Measurements from ENCODE around the gene USP3. TPM values are rescaled to one million over a fixed set of nuclear protein-coding genes. Genes with fewer than 3 reads are reported as not detected.
A peak's percentile ranks its signal among the peaks of the same experiment; 100 is the strongest.
"Not testable (repeated sequence)": the region's sequence is repeated elsewhere in the genome, so short reads cannot be mapped to it uniquely, and the experiment has no call there.

The USP3 gene
- total RNA-seq, 2 donors from 2014 or later, result 20.1 to 27.4 TPM

- ATAC-seq, result no peak
- no peak for DNase-seq
- intact Hi-C loops (cut with DNase I), result no loop called here
These were observed 20.1 kb downstream of the USP3 start for GRCh38 chr15:63524316-63525015.

GRCh38 chr15:63526401-63526800 lies 22.0 kb downstream of the USP3 start:
- DNase-seq, result no peak
- intact Hi-C loops (cut with DNase I), result no loop called here
- no peak for ATAC-seq

DNA sequence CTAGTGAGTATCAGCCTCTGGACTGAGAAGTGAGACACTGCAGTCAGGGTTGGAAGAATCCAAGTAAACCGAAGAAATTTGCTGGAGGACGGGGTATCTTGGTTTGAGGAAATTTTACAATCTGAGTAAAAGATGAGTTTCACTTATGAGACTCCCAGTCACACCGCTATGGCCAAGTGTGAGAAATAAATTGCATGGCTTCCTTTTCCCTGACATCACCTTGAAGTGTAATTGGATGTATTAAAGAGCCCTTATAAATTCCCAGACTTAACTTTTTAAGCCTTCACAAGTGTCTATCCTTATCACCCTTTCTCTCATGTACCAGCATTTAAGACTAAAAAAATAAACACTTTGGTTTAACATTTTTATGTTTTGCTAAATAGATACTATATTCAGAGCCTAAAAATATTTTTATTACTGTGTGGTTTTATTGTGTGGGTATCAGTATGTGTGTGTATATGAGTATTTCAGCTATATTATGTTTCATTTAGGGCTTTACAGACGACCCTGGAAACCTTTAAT lies 23.8 kb downstream of the USP3 start:
- intact Hi-C loops (cut with DNase I), result no loop called here
- no peak for DNase-seq
- peak in 1 of 2 donors; percentile 18 for ATAC-seq

DNA sequence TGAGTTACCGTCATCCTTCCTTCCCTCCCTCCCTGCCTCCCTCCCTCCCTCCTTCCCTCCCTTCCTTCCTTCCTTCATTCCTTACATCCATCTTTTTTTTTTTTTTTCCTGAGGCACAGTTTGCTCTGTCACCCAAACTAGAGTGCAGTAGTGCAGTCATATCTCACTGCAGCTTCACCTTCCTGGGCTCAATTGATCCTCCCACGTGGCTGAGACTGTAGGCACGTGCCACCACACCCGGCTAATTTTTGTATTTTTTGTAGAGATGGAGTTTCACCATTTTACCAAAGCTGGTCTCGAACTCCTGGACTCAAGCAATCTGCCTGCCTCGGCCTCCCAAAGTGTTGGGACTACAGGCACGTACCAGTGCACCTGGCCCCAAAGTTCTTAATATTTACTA lies 25.8 kb downstream of the USP3 start:
- intact Hi-C loops (cut with DNase I), result no loop called here
- no peak for DNase-seq
- no peak for ATAC-seq

GRCh38 chr15:63530752-63531299 lies 26.4 kb downstream of the USP3 start:
- DNase-seq (no peak), ATAC-seq (no peak)
- intact Hi-C loops (cut with DNase I), result no loop called here

DNA sequence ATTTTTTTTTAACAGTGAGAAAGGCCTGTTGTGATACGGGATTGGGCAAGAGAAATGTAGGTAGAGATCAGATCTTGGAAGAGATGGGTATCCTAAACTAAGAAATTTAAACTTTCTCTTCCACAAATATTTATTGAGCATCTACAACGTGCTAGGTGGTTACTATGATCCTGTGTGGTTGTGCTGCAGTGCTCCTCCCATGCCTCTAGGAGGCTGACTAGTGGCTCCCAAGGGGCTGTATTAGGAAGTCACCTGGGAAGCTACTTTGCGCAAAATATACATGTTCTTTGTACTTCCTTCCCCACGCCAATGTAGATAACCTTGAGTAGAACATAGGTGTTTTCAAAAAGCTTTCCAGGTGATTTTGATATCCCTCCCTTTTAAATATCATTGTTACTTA lies 27.2 kb downstream of the USP3 start:
- intact Hi-C loops (cut with DNase I), result no loop called here
- no peak for DNase-seq
- ATAC-seq, result no peak

DNA sequence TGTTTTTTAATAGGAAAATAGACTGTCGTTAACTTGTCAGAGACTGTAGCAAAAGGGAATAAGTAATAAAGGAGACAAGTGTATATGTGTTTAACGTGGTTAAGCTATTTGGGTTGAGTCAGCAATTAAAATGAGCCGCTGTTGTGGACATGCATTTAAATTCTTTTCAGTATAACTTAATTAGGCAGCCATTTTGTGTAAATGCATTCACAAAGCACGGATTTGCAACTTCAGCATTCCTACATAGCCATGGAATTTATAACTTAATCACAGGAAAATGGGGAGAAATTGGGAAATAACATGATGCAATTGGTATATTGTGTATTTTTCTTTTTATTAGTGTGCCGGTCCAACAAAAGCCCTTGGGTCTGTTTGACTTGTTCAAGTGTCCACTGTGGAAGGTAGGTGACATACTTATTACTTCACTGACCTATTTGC lies 27.9 kb downstream of the USP3 start:
- DNase-seq (no peak), ATAC-seq (no peak)
- intact Hi-C loops (cut with DNase I), result no loop called here

GRCh38 chr15:63534888-63535287 lies 30.5 kb downstream of the USP3 start:
- ATAC-seq; DNase-seq; intact Hi-C loops (cut with DNase I): not testable (repeated sequence)

- ATAC-seq, result no peak
- intact Hi-C loops (cut with DNase I), result no loop called here
- DNase-seq, result no peak
These were observed 31.3 kb downstream of the USP3 start for GRCh38 chr15:63535689-63536088.

DNA sequence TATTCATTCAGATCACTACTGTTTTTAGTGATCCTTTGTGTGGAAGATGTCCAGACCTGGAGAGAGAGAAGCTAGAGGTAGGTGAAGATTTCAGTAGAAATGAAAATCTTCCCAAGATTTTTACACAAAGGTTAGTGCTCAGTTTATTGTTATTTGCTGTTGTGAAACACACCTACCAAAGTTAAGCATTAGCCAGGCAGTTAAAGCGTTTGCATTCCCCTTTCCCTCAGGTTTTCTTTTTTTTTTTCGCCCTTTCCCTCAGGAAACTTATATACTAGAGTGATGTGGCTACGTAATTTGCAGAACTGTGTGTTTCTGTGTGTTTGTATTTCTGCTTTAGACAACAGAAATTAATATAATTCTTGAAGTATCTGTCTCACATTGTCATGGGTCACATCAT lies 34.5 kb downstream of the USP3 start:
- ATAC-seq, result no peak

DNA sequence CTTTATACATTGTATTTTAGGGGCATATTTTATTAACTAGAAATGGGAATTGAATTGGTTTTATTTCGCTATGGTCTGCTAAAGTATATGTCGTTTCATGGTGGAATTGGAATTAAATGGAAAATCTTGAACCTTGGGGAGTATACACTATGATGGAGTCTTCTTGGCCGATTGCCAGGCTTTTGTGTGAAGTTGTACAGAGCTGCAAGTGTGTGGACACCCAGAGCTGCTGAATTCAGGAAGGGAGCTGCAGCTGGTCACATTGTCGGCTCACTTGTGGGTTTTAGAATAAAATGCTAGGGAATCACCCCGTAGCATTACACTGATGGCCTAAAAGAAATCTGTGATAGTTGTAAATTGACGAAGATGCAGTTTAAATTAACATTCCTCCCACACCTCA lies 35.1 kb downstream of the USP3 start:
- peak; percentile 37 for DNase-seq
- ATAC-seq, result no peak
- intact Hi-C loops (cut with DNase I), result no loop called here

More for the DNA sequence above, 34.5 kb downstream of the USP3 start:
- DNase-seq, result no peak
- intact Hi-C loops (cut with DNase I), result no loop called here

GRCh38 chr15:63539998-63540397 lies 35.6 kb downstream of the USP3 start:
- intact Hi-C loops (cut with DNase I), result no loop called here
- DNase-seq (no peak), ATAC-seq (no peak)

GRCh38 chr15:63540449-63540848 lies 36.1 kb downstream of the USP3 start:
- ATAC-seq, result no peak
- intact Hi-C loops (cut with DNase I), result no loop called here

DNA sequence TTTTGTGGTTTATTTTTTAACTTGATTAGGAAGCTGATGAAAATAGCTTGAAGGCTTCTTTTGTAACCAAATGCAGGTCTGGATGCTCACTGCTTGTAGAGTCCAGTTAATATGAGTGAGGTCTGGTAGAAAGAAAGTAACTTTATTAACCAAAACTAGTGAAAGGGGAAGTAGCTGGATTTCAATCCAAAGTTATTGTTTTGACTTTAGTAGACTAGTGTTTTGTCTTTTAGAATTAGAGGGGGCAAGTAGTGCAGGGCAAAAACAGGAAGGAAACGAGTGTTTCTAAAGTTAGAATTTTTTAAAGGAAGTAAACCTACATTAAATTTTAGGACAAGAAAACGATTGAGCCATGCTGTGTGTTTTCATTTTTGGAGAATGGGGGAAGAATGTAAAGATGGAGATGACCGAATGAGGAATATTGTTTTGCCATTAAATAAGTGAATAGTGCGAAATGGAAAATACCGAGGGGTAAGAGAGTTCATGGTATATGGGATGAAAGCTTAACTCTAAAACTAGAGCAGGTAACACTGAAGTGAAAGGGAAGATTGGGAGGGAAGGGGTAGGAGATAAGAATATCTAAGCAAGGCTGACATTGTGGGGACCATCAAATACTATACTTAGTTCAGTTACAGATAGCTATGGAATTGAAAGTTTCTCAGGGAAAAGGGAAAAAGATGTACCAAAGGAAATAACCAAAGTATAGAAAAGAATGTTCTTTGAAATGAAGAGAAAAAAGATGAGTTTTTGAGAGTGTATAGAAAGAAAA lies 40.0 kb downstream of the USP3 start:
- intact Hi-C loops (cut with DNase I), result no loop called here
- ATAC-seq, result no peak
- DNase-seq, result no peak

More at GRCh38 chr15:63540449-63540848, 36.1 kb downstream of the USP3 start:
- no peak for DNase-seq

- intact Hi-C loops (cut with DNase I), result no loop called here
- ATAC-seq, result no peak
- DNase-seq, result no peak
These were observed 41.1 kb downstream of the USP3 start for GRCh38 chr15:63545520-63545919.

GRCh38 chr15:63551400-63551799 lies 47.0 kb downstream of the USP3 start:
- ATAC-seq (peak in 1 of 2 donors; percentile 48), DNase-seq (no peak)
- intact Hi-C loops (cut with DNase I), result loop anchor here in 1 of 2 donors (10.0 kb wide), 1 partner anchor 57 kb away; no protein-coding TSS in a partner anchor

DNA sequence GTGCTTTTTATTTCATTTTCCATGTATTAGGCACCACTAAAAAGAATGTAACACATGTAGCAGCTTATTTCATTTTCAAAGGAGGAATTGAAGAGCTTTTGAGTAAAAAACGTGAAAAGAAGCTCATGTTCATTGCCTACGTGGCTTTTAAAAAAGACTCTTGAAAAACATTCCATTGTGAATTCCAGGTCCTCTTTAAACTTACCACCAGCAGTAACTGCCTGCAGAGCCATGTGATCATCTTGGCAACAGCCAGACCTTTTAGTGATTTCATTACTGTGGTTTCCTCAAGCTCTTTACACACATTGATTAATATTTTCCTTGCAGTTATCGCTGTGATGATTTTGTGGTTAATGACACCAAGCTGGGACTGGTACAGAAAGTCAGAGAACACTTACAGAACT lies 49.0 kb downstream of the USP3 start:
- intact Hi-C loops (cut with DNase I), result loop anchor here in 1 of 2 donors (10.0 kb wide), 1 partner anchor 59 kb away; no protein-coding TSS in a partner anchor
- no peak for DNase-seq
- peak; percentile 88 to 94 for ATAC-seq

DNA sequence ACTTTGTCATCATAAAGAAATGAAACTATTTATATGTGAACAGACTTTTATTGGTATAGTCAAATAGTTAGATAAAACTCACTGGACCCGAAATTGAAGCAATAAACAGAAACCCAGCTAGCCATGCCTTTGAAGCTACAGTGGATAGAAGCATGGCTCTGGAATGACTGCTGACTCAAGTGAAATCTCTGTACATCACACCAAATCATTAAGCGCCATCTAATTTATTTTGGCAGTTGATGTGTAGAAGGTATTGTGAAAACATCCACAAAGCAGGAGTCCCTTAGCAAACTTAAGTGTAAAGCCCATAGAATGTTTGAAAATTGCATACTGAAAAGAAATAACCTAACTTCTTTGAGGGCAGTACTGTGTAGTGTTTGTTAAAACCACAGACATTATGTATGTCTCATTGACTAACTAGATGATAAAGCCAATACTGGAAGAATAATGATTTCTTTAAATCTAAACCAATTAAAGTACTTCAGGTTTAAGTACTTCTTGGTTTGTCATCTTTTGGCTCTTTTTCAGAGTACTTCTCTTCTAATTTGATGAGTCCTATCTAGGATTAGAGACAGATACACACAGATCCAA lies 50.0 kb downstream of the USP3 start:
- intact Hi-C loops (cut with DNase I), result loop anchor here in 1 of 2 donors (10.0 kb wide), 1 partner anchor 60 kb away; no protein-coding TSS in a partner anchor
- DNase-seq (no peak), ATAC-seq (no peak)

- intact Hi-C loops (cut with DNase I), result loop anchor here in 1 of 2 donors (10.0 kb wide), 1 partner anchor 61 kb away; no protein-coding TSS in a partner anchor
- DNase-seq, result no peak
- ATAC-seq, result no peak
These were observed 51.1 kb downstream of the USP3 start for GRCh38 chr15:63555507-63555906.

Measured in left cardiac atrium (tissue), 4 donors.